HEK293T (cell line): ENCODE measurements around the gene ADAP1.

Experiments
- ELF4 ChIP-seq: fragments of 450-650 bp; IDR thresholded peaks from 2 replicates; pipeline ENCODE4 v1.6.1; 2017; ENCODE audit warnings: antibody characterized with exemption
- FOXM1 ChIP-seq: fragments of 450-650 bp; IDR thresholded peaks from 2 replicates; pipeline ENCODE4 v1.6.1; 2017; ENCODE audit warnings: mild to moderate bottlenecking, borderline replicate concordance
- HDGF ChIP-seq: fragments of 450-650 bp; IDR thresholded peaks from 2 replicates; pipeline ENCODE4 v1.6.1; 2017; ENCODE audit warnings: antibody characterized with exemption, borderline replicate concordance
- SUZ12 ChIP-seq: fragments of 450-650 bp; IDR thresholded peaks from 2 replicates; pipeline ENCODE4 v1.6.1; 2016; ENCODE audit warnings: mild to moderate bottlenecking
- TARDBP ChIP-seq: fragments of 450-650 bp; IDR thresholded peaks from 2 replicates; pipeline ENCODE4 v1.6.1; 2016
- ZNF384 ChIP-seq: fragments of 450-650 bp; IDR thresholded peaks from 2 replicates; pipeline ENCODE4 v1.6.1; 2016

DNA sequence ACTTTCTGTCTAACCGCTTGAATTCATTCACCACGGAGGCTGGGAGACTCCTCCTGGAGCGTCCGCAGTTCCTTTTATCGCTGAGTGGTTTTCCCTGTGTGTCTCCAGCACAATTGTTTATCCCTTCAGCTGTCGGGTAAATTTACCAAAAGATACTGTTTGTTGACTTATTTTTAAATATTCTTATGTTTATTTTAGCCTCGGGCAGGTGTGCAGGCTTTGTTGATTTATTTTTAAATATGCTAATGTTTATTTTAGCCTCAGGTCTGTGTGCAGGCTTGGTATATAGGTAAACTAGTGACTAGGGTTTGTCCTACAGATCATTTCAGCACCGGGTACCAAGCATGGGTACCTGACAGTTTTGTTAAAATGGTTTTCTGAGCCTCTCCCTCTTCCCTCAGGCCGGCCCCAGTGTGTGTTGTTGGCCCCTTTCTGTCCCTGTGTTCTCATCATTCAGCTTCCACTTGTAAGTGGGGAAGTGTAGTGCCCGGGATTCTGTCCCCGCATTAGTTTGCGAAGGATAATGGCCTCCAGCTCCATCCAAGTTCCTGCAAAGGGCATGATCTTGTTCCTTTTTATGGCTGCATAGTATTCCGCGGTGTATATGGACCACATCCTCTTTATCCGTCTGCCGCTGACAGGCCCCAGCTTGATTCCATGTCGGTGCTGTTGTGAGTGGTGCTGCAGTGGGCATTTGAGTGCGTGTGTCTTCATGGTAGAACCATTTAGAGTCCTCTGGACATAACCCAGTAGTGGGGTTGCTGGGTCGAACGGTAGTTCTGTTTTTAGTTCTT, 72.8 kb downstream of the ADAP1 start:
- no peak for TF ChIP-seq HDGF
- no peak for TF ChIP-seq FOXM1
- TF ChIP-seq SUZ12: no peak
- TF ChIP-seq ELF4: no peak
- no peak for TF ChIP-seq TARDBP
- no peak for TF ChIP-seq ZNF384
